AML-193 (cell line): ENCODE data around the gene RPEL1.

ENCODE experiments used
- DNase-seq, 2 experiments: peaks; one replicate each; lab custom pipeline; 2025; lab: John Stamatoyannopoulos, UW

Gene RPEL1

GRCh38 chr10:103278862-103279298 lies 33.2 kb downstream of the RPEL1 start:
- DNase-seq: no peak

GRCh38 chr10:103280031-103280430 lies 34.3 kb downstream of the RPEL1 start:
- DNase-seq: no peak

GRCh38 chr10:103280506-103280905 lies 34.8 kb downstream of the RPEL1 start:
- DNase-seq: no peak

GRCh38 chr10:103281753-103282152 lies 36.1 kb downstream of the RPEL1 start:
- no peak for DNase-seq

- DNase-seq: peak in 1 of 2 experiments; percentile 12
These were observed 37.3 kb downstream of the RPEL1 start for GRCh38 chr10:103282961-103283360.

- DNase-seq: peak in 1 of 2 experiments; percentile 4
These were observed 38.5 kb downstream of the RPEL1 start for GRCh38 chr10:103284170-103284569.

GRCh38 chr10:103287992-103288391 lies 42.3 kb downstream of the RPEL1 start:
- no peak for DNase-seq

- no peak for DNase-seq
These were observed 45.9 kb downstream of the RPEL1 start for GRCh38 chr10:103291588-103291987.

- no peak for DNase-seq
These were observed 49.8 kb downstream of the RPEL1 start for GRCh38 chr10:103295374-103296015.
